Stromal cell of bone marrow (primary cell): Measurements from ENCODE around the gene SNAI3.

Source experiments
- DNase-seq: peaks from one replicate; pipeline ENCODE4 v3.0.0-alpha.2; 2012; ENCODE audit warnings: low read depth

The SNAI3 gene

DNA sequence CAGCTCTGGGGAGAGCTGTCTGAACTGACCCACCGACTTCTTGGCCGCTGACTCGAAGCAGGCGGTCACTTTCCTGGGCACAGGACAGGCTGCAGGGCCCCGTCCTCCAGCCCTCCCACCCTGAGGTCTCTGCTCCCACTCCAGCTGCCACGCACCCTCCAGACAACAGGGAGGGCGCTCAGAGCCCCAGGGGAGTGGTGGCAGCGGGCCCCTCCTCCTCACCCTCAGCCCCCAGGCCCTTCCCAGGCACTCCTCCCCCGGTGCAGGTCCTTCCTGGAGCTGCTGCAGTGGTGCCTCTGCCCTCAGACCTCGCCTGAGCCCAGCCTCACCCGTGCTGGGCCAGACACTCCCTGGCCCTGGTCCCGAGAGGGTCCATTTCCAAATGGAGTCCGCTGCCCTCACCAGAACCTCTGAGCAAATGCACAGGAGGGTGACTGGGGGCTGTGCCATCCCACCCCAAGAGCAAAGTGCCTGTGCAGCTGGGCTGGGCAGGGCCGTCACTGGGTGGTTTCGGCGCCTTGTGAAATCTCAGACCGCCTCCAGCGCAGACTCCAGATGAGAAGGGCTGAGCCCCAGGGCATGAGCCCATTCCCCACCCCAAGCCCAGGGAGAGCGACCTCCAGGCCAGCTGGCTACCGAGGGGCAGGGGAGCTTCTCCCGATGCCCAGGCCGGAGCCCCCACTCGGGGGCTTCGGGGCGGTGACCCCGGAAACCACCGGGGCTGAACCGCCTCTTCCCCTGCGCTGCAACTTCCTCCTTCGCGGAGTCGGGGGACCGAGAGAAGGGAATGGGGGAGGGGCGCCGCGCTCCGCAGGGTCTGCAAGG, 36.2 kb downstream of the SNAI3 start:
- no peak for DNase-seq

DNA sequence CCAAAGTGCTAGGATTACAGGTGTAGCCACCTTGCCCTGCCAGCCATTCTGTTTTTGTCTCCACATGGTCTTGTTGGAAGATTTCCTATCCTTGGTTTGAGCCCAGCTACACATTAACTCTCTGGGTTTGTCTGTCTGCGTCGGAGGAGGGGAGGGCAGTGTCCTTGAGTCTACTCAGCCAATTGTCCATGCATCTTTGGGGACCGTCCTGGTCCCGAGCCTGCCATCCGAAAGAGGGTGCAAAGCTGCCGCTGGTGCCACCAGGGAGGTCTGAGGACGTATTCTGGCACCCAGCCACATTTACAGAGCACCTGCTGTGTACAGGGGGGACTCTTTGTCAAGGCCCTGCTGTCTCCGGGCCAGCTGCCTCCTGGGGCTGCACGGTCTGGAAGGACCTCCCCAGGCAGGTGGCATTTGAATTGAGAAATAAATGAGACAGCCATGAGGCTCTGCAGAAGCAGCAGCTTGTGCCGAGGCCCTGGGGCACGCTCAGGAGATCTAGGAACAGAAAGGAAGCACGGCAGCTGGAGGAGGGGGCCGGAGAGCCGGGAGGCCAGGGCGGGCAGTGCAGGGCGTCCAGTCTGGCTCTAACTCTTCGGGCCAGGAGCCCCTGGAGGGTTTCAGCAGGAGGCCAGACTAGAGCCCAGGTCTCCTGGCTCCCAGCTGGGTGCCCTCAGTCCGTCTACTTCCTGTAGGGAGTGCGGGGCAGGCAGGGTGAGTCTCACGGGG, 36.9 kb downstream of the SNAI3 start:
- no peak for DNase-seq

DNA sequence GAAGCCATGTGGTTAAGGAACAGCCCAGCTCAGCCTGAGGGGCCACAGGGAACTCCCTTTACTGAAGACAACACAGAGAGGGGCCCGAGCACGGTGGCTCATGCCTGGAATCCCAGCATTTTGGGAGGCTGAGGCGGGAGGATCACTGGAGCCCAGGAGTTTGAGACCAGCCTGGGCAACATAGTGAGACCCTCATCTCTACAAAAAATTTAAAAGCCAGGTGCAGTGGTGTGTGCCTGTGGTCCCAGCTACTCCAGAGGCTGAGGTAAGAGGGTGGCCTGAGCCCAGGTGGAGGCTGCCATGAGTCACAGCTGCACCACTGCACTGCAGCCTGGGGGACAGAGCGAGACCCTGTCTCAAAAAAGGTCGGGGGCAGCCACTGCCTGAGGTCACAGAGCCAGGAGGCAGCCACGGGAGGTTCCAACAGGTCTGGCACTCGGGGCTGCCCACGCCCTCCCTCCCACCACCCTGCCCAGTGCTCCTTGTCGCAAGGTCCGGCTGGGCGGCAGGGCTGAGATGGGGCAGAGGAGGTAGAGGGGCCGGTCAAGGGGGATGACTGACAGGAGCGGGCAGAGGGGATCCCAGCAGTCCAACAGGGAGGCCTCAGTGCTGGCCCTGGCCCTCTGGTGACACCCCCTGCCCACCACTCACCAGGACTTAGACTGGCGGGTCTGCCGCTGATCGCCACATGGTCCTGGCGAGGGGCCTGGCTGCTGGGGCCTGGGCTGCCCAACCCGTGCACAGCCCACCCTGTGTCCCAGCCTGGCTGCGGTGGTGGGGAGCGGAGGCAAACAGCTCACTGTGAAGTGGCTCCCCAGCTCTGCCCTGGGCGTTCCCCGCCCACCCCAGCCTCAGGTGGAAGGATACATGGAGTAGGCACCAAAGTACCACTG, 38.9 kb downstream of the SNAI3 start:
- DNase-seq = no peak

DNA sequence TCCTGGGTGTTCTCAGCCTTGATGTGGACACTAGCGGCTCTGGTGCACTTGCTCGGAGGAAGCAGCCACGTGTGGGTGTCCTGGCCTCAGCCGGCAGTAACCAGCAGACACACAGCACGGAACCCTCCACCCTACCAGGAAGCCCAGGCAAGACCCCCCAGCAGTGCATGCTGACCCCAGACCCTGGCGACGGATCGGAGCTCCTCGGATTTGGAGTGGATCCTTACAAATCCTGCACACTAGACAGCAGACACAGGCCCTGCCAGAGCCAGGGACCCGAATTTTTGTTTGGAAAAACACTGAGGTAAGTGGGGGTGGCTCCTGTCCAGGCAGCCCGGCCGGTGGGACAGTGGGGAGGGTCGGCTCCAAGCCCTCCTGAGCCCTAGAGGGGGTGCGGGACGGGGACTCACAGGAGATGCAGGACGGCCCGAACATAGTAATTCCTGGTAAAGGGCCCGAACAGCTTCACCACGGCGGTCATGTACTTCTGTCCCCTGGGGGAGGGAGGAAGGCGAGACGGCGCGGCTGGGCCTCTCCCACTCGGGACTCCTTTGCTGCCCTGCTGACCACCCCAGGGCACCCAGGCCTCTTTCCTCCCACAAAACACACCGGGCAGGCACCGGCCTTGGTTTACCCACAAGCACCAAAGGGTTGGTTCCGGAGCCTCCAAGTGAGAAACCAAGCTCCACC, 39.8 kb downstream of the SNAI3 start:
- no peak for DNase-seq

DNA sequence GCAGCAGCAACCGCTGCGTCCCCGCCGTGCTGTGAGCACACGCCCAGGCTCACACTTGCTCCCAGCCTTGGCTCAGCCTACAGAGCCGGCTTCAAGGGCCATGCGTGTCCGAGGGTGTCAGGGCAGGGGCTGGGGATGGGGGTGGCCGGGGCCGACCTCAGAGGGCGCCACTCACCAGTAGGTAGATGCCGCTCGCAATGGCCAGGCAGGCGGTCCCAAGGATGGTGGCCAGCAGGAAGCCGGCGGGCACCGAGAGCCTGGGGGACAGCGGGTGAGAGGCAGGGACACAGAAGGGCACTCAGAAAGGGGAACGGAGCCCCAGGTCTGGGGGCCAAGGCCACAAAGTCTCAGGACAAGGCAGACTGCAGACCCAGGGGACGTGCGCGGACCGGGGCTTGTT, 40.4 kb downstream of the SNAI3 start:
- no peak for DNase-seq

DNA sequence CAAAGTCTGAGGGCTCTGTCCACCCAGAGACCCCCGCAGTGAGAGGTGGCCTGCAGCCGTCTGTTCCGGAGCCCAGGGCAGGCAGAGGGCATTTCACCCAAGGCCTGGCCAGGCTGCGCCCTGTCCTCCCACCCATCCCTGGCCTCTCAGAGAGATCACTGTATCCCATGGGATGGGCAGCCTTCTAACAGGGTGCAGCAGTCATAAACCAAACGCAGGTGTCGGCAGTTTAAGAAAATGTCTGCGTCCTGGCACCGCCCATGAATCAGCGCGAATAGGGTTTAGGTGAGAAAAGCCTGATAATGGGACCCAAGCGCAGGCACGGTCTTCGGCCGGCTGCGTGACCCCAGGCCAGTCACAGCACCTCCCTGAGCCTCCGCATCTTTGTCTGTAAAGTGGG, 40.9 kb downstream of the SNAI3 start:
- DNase-seq = no peak

DNA sequence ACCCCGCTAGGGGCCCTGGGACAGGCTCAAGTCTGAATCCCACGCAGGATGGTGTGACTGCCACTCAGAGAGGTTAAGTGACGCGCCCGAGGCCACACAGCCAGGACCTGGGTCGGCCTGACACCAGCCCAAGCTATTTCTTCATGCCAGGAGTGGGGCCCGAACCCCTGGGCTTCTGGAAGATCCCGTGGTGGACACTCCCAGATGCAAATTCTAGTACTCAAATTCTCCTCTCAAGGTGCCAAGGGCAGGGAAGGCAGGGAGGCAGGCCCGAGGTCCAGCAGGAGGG, 42.7 kb downstream of the SNAI3 start:
- no peak for DNase-seq

DNA sequence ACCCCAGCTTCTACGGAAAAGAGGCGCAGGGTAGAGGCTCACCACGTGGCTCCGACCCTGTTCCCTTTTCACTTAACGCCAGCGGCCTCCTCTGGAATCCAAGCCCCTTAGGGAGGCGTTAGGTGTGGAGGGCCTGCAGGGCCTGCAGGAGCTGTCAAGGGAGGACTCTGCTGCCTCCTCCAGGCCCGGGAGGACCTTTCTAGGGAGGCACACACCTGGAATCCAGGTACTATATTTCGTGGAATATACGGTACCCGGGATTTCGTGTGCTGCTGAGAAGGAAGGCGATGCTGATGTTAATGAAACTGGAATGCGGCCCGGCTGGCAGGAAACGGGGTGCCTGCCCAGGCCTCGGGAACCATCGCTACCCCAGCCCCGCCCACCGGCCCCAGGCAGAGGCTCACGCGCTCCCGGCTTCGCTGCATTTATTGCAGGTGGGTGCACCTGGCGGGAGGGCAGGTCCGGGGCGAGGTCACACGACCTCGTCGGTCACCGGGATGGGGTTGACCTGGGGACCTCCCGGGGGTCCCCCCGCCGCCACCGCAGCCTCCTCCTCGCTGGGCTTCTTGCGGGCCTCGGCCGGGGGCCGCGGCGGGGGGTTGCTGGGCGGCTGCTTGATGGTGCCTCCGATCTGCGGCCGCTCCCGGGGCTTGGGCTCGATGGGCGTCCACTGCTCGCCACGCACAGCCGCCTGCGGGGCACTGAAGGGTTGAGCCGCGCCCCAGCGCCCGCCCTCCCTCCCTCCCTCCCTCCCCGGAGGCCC, 43.2 kb downstream of the SNAI3 start:
- DNase-seq = no peak

DNA sequence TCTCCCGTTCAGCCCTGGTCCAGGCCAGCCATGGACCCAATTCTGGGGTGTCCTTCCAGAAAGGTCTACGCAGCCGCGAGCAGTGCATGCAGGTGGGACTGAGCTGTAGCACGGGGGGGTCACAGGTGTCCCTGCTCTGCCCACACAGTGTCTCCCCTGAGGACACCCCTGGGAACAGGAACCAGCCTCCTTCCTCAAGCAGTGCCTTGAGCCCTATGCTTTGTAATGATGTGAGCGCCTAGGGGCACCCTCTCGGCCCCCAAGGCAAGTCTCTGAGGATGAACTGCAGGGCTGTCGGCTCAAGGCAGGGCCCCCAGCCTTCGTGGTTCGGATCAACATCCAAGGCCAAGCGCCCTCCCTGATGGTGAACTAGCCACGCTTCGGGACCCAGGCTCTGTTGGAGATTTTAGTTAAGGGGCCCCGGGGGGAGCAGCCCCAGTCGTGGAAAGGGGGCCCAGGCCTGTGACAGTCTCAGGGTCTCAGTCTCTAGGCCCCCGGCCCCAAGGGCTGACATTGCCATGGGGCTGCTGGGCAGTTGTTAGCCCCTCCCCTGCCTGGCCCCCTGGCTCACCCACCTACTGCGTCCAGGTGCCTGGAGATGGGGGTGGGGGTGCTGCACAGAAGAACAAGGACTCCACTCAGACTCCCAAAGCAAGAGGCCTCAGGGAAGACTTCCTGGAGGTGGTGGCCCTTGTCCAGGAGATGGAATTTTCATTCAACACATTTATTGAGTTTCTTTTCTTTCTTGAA, 45.6 kb downstream of the SNAI3 start:
- no peak for DNase-seq

DNA sequence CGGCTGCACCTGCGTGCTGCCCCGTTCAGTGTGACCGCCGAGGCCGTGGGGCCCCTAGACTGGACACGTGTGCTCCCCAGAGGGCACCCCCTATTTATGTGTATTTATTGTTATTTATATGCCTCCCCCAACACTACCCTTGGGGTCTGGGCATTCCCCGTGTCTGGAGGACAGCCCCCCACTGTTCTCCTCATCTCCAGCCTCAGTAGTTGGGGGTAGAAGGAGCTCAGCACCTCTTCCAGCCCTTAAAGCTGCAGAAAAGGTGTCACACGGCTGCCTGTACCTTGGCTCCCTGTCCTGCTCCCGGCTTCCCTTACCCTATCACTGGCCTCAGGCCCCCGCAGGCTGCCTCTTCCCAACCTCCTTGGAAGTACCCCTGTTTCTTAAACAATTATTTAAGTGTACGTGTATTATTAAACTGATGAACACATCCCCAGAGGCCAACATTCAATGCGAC, 46.2 kb downstream of the SNAI3 start:
- DNase-seq = no peak

DNA sequence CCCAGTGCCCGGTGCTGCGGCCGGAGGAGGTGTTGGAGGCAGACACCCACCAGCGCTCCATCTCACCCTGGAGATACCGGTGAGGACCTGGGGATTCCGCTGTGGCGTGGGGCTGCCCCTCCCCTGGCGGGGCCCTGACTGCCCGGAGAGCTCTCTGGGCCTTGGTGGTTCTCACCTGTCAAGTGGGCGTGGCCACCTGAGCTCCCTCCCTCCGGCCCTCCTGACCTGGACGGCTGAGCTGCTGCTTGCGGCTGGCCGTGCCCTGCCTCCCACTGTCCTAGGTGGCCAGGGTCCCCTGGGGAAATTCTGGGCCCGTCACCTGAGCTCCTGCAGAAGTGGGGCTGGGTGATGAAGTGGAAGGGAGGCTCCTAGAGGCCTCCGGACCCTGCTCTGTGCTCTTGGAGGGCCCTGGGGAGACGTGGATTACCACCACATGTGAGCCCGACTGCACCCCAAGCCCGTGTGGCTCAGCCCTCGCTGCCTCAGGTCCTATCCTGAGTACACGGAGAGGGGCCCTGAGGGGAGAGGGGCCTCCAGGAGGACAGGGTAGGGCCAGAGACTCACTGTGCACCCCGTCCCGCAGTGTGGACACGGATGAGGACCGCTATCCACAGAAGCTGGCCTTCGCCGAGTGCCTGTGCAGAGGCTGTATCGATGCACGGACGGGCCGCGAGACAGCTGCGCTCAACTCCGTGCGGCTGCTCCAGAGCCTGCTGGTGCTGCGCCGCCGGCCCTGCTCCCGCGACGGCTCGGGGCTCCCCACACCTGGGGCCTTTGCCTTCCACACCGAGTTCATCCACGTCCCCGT, 46.9 kb downstream of the SNAI3 start:
- DNase-seq = no peak

DNA sequence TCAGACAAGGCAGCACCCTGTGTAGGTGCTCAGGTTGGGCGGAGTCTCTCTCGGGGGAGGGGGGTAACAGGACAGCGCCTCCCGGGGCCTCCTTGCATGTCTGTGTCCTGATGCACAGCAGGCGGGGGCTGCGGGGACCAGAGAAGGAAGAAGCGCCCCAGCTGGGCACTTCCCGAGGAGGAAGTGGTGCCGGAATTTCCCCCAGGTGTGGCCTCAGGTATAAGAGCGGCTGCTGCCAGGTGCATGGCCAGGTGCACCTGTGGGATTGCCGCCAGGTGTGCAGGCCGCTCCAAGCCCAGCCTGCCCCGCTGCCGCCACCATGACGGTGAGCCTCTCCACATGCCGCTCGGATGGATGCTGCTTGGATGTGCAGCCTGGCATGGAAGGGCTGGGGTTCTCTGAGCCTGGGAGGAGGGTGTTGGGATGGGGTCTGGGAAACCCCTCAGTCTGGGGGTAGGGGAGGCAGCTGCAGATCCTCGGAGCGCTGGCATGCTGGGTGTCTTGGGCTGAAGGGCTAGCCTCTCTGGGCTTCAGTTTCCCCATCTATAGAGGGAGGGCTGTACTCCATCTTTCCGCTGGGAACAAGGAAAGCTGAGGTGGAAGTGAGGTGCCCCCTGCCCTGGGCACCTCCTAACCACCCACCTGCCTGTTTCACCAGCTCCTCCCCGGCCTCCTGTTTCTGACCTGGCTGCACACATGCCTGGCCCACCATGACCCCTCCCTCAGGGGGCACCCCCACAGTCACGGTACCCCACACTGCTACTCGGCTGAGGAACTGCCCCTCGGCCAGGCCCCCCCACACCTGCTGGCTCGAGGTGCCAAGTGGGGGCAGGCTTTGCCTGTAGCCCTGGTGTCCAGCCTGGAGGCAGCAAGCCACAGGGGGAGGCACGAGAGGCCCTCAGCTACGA, 47.7 kb downstream of the SNAI3 start, which contains the start of gene IL17C:
Gene IL17C, plus strand, starts transcription at position 250 of the 908 bp plus-strand sequence. Its CDS starts 70 bp downstream, at position 320.
- DNase-seq = no peak

DNA sequence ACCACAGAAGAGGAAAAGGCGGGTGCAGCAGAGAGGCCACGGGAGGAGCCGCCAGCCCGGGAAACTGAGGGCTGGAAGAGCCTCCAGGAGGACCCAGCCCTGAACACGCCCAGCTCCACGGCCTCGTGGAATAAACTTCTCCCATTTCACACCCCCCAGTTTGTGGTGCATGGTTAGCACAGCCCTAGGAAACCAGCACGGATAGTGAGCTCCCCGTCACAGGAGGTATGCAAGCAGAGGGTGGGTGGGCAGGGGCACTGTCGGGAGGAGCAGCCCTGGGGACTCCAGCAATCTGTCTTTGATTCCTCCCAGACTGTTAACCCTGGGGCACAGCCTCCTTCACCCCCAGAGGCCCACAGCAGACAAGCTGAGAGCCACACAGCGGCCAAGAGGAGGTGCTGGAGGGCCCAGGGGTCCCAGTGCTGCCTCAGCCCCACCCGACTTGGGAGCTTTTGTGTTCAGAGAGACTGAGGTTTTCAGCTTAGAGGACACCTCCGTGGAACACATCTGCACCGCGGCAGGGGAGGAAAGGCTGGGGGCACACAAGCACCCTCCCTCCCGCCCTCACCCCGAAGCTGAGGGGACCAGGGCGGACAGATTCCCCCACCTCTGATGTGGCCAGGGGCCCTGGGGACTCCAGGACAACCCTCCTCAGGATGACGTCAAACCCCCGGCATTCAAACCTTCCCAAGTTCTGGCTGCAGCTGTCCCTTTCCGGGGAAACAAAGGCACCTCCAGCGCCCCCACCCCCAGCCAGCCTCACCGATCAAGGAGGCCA, 49.6 kb downstream of the SNAI3 start:
- DNase-seq = no peak

DNA sequence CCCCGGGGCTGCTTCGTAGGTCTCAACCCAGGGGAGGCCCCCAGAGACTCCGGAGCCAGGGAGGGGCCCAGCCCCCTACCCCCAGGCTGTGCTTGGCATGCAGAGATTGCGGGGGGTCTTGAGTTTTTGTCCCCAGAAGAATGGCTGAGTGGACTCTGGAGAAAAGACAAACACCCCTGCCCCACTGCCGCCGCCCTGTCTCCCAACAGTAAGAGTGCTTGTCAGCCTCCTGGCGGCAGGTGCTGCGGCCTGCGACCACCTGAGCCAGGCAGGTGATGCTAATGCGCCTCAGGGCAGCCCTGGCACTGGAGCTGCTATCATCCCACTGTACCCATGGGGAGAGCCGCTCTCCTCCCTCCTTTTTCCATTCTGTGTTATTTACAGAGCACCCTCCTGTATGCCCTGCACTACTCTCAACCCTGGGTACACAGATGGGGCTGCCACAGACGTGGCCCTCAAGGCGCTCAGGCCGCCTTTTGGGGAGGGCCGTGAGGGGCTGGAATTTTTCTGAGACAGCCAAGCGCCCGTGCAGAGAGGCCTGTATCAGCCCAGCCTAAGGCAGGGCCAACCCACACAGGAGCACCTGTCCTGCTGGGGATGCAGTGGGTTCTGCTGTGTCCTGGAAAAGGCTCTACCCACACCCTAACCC, 50.5 kb downstream of the SNAI3 start:
- no peak for DNase-seq

DNA sequence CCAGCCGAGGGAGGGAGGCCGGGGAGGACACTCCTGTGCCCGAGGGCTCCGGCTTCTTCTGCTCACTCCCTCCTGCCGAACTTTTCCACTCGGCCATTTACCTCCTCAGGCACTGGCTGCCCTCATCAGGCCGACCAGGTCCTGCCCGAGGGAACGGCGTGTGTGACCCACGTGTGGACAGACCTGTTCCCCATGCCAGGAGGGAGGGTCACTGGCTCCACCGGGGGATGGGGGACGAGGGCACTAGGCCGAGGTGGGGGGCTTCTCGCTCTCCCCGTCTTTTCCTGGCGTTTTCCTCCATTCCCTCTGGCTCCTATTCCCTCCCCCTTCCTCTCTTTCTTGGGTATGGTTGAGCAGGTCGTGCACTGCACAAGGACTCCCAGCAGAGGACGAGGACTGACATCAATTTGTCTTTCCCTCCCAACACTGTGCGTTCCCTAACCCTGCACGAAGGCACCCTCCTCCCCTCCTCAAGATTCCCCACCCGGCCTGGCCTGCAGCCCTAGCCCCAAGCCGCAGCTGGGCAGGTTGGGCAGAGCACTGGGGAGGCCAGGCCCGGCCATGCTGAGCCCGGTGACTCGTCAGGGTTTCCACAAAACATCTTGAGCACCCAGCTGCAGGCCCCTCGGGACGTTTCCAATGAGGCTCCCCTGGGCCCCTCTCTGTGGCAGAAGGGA, 51.2 kb downstream of the SNAI3 start:
- no peak for DNase-seq

DNA sequence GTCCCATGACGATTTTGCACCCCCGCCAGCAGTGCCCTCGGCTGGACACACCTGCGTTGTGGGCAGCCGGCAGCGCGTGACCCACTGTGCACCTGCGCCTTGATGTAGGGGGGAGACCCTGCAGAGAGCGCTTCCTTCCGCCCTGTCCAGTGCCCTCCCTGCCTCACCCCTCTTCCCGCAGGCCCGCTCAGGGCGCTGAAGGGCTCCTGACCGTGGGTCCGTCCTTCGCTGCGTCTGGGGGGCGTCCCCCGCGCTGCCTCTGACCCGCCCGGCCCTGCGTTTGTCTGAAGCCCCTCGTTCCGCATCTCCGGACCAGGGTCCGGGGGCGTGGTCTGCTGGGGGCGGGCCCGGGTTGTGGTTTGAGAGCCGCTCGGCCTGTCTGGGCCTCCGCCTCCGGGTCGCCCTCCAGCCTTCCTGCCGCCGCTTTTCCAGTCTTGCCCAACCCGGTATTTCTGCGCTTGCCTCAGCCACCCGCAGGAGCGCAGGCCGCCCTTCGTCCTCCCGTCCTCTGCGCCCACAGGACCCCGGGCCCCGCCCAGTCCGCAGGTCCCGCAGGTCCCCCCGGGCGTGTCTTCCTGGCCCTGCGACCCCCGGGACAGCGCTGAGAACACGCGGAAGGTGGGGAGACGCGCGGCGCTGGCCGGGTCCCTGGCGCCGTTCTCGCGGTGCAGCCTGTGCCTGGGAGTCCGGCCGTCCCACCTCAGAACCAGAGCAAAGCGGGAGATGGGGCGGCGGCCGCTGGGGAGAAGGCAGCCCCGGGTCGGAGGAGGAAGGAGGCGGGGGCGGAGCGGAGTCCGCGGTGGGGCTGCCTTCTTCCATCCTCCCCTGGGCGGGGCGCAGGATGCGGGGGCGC, 51.9 kb downstream of the SNAI3 start:
- no peak for DNase-seq
